H1 (cell line): ENCODE data around the gene SF3B6. TPM values are rescaled to one million over a fixed set of nuclear protein-coding genes. Genes with fewer than 3 reads are reported as not detected.

Experiments used
- CTCF ChIA-PET: fragments of 300-600 bp; sonication (Branson Sonifier 250); formaldehyde crosslinking; loops from one replicate; lab custom pipeline; 2021; ENCODE audit not compliant: partially characterized antibody; lab: Charles Lee
- POLR2A ChIA-PET: fragments of 300-600 bp; sonication (Branson Sonifier 250); formaldehyde crosslinking; loops from one replicate; lab custom pipeline; 2021; ENCODE audit warnings: inconsistent platforms; ENCODE audit not compliant: partially characterized antibody; lab: Charles Lee
- DNase-seq, 2 experiments: peaks; one replicate each; pipeline versions ENCODE4 v3.0.0 to v3.0.0-alpha.2; 2010 to 2022; ENCODE audit warnings: low spot score in 2 of 2, low read depth in 1 of 2, mixed read lengths in 1 of 2
- FAIRE-seq: peaks from 2 replicates; lab custom pipeline; 2011; peaks lifted over from hg19 to GRCh38; lab: Jason Lieb, UNC
- H2AFZ ChIP-seq: 2 replicates; pipeline ENCODE4 v1.8.1; 2012; ENCODE audit warnings: low read length, inconsistent platforms
- H2AK5ac ChIP-seq: 2 replicates; pipeline ENCODE4 v1.6.1; 2013; ENCODE audit warnings: low read depth, low read length
- H2BK120ac ChIP-seq: replicated peaks from 2 replicates; pipeline ENCODE3; 2013; ENCODE audit warnings: low read depth, low read length, inconsistent platforms
- H2BK12ac ChIP-seq: 2 replicates; pipeline ENCODE4 v1.6.1; 2013; ENCODE audit warnings: low read depth, low read length
- H2BK15ac ChIP-seq: 2 replicates; pipeline ENCODE4 v1.6.1; 2013; ENCODE audit warnings: low read length
- H2BK20ac ChIP-seq: 2 replicates; pipeline ENCODE4 v1.6.1; 2013; ENCODE audit warnings: low read length
- H2BK5ac ChIP-seq: 2 replicates; pipeline ENCODE4 v1.6.1; 2013; ENCODE audit warnings: low read depth, low read length
- H3K14ac ChIP-seq: 2 replicates; pipeline ENCODE4 v1.6.1; 2013; ENCODE audit warnings: inconsistent platforms; ENCODE audit not compliant: insufficient read length
- H3K18ac ChIP-seq: 2 replicates; pipeline ENCODE4 v1.6.1; 2013; ENCODE audit warnings: low read length; ENCODE audit errors: extremely low read depth
- H3K23ac ChIP-seq: 2 replicates; pipeline ENCODE4 v1.6.1; 2013; ENCODE audit warnings: inconsistent platforms; ENCODE audit not compliant: insufficient read length
- H3K23me2 ChIP-seq: 2 replicates; pipeline ENCODE4 v1.6.1; 2013; ENCODE audit warnings: low read depth, low read length
- H3K27ac ChIP-seq: 2 replicates; pipeline ENCODE4 v1.6.1; 2011; ENCODE audit warnings: low read depth, low read length, inconsistent platforms
- H3K27me3 ChIP-seq, 4 experiments: replicated peaks in 1 of 4; 1 replicate in 1 of 4; 2 replicates in 3 of 4; pipeline versions ENCODE4 v1.6.1 to v1.8.1; 2011 to 2013; ENCODE audit warnings: low read length in 3 of 4, mild to moderate bottlenecking in 3 of 4, inconsistent platforms in 2 of 4, mixed read lengths in 2 of 4, moderate library complexity in 1 of 4; ENCODE audit not compliant: control insufficient read depth in 3 of 4, insufficient read depth in 3 of 4; ENCODE audit errors: extremely low read depth in 1 of 4
- H3K36me3 ChIP-seq, 4 experiments: 2 replicates each; pipeline versions ENCODE4 v1.6.1 to v1.8.1; 2011 to 2013; ENCODE audit warnings: mild to moderate bottlenecking in 4 of 4, low read length in 3 of 4, moderate library complexity in 2 of 4, control low read depth in 1 of 4, inconsistent platforms in 1 of 4; ENCODE audit not compliant: insufficient read depth in 4 of 4, control insufficient read depth in 2 of 4
- H3K4ac ChIP-seq: replicated peaks from 2 replicates; pipeline ENCODE3; 2013; ENCODE audit warnings: low read length, low read depth, mixed read lengths, inconsistent platforms; ENCODE audit not compliant: insufficient read length
- H3K4me1 ChIP-seq, 4 experiments: replicated peaks in 1 of 4; 1 replicate in 1 of 4; 2 replicates in 3 of 4; pipeline versions ENCODE4 v1.6.1 to v1.8.1; 2011 to 2013; ENCODE audit warnings: low read length in 3 of 4, inconsistent platforms in 2 of 4, mixed read lengths in 1 of 4; ENCODE audit not compliant: insufficient read depth in 4 of 4, control insufficient read depth in 3 of 4
- H3K4me2 ChIP-seq, 2 experiments: 2 replicates each; pipeline versions ENCODE4 v1.6.1 to v1.8.1; 2011 to 2013; ENCODE audit warnings: low read depth in 2 of 2, low read length in 2 of 2, control low read depth in 1 of 2, inconsistent platforms in 1 of 2, mild to moderate bottlenecking in 1 of 2; ENCODE audit not compliant: insufficient read depth in 1 of 2
- H3K4me3 ChIP-seq, 4 experiments: fragments of 200-600, 300-600 bp in 1 of 4; sonication (generic), shearing (Covaris generic), sonication (Bioruptor Twin) in 1 of 4; 2 replicates each; pipeline versions ENCODE4 v1.5.1 to v1.8.1; 2011 to 2016; ENCODE audit warnings: low read length in 4 of 4, low read depth in 3 of 4, control low read depth in 2 of 4, inconsistent platforms in 2 of 4, mild to moderate bottlenecking in 2 of 4, mixed read lengths in 1 of 4, moderate library complexity in 1 of 4; ENCODE audit not compliant: insufficient read depth in 2 of 4; ENCODE audit errors: extremely low read depth in 1 of 4
- H3K56ac ChIP-seq: replicated peaks from 2 replicates; pipeline ENCODE3; 2013; ENCODE audit warnings: low read depth, mild to moderate bottlenecking, mixed read lengths, low read length, inconsistent platforms; ENCODE audit not compliant: insufficient read length
- H3K79me1 ChIP-seq: 2 replicates; pipeline ENCODE4 v1.6.1; 2013; ENCODE audit warnings: low read depth, low read length, control low read depth
- H3K79me2 ChIP-seq, 2 experiments: 2 replicates each; pipeline versions ENCODE4 v1.6.1 to v1.8.1; 2012 to 2013; ENCODE audit warnings: low read length in 2 of 2, mild to moderate bottlenecking in 2 of 2, inconsistent platforms in 1 of 2; ENCODE audit not compliant: insufficient read depth in 2 of 2, control insufficient read depth in 1 of 2
- H3K9ac ChIP-seq, 4 experiments: replicated peaks in 1 of 4; 1 replicate in 1 of 4; 2 replicates in 3 of 4; pipeline versions ENCODE4 v1.6.1 to v1.8.1; 2011 to 2013; ENCODE audit warnings: low read depth in 3 of 4, low read length in 3 of 4, control low read depth in 2 of 4, mild to moderate bottlenecking in 2 of 4, moderate library complexity in 2 of 4, inconsistent platforms in 1 of 4; ENCODE audit errors: extremely low read depth in 1 of 4
- H3K9me3 ChIP-seq, 2 experiments: 2 replicates each; pipeline versions ENCODE4 v1.6.1 to v1.8.1; 2012 to 2013; ENCODE audit warnings: mild to moderate bottlenecking in 2 of 2, moderate library complexity in 2 of 2, control low read depth in 1 of 2, inconsistent platforms in 1 of 2, low read depth in 1 of 2, low read length in 1 of 2, mixed read lengths in 1 of 2; ENCODE audit not compliant: insufficient read depth in 2 of 2
- H4K20me1 ChIP-seq, 2 experiments: replicated peaks in 1 of 2; 2 replicates each; pipeline versions ENCODE3 to v1.8.1; 2011 to 2013; ENCODE audit warnings: inconsistent platforms in 2 of 2, low read length in 2 of 2, mild to moderate bottlenecking in 1 of 2; ENCODE audit not compliant: insufficient read depth in 2 of 2, control insufficient read depth in 1 of 2
- H4K5ac ChIP-seq: 2 replicates; pipeline ENCODE4 v1.6.1; 2013; ENCODE audit warnings: low read length, low read depth, mixed read lengths, inconsistent platforms; ENCODE audit not compliant: insufficient read length
- H4K8ac ChIP-seq: 2 replicates; pipeline ENCODE4 v1.8.0; 2013; ENCODE audit warnings: mild to moderate bottlenecking, moderate library complexity, low read length, inconsistent platforms; ENCODE audit not compliant: insufficient read depth; ENCODE audit errors: extremely low read depth
- H4K91ac ChIP-seq: replicated peaks from 2 replicates; pipeline ENCODE3; 2013; ENCODE audit warnings: low read length, mixed read lengths, inconsistent platforms; ENCODE audit not compliant: insufficient read length
- ASH2L ChIP-seq: fragments of 200-600, 300-600 bp; sonication (generic); IDR thresholded peaks from one replicate; pipeline ENCODE4 v1.7.1; 2017; ENCODE audit warnings: low read length
- BACH1 ChIP-seq: IDR thresholded peaks from 2 replicates; pipeline ENCODE4 v1.6.1; 2012; ENCODE audit warnings: low read length, improper control_type of control experiment
- CBX5 ChIP-seq: fragments of 300-800, 300-1000 bp; sonication (generic); IDR thresholded peaks from 2 replicates; pipeline ENCODE4 v1.7.1; 2016; ENCODE audit warnings: antibody characterized with exemption, low read length, low read depth
- FOSL1 ChIP-seq: IDR thresholded peaks from 2 replicates; pipeline ENCODE4 v1.6.1; 2011; ENCODE audit warnings: mild to moderate bottlenecking, low read depth, low read length, moderate library complexity; ENCODE audit not compliant: insufficient read depth
- PHF8 ChIP-seq: fragments of 200-600 bp; sonication (generic); conservative IDR thresholded peaks from 2 replicates; pipeline ENCODE4 v1.7.1; 2012; ENCODE audit warnings: low read depth, mild to moderate bottlenecking, inconsistent platforms, low read length, moderate library complexity
- RAD21 ChIP-seq, 2 experiments: IDR thresholded peaks in 1 of 2; conservative IDR thresholded peaks in 1 of 2; 2 replicates each; pipeline ENCODE4 v1.6.1; 2011; ENCODE audit warnings: low read depth in 2 of 2, low read length in 2 of 2, improper control_type of control experiment in 1 of 2, inconsistent platforms in 1 of 2, mild to moderate bottlenecking in 1 of 2, moderate library complexity in 1 of 2
- SIX5 ChIP-seq: IDR thresholded peaks from 2 replicates; pipeline ENCODE4 v1.6.1; 2011; ENCODE audit warnings: mild to moderate bottlenecking, low read depth, low read length
- SP1 ChIP-seq: IDR thresholded peaks from 2 replicates; pipeline ENCODE4 v1.6.1; 2011; ENCODE audit warnings: low read depth, low read length
- TAF1 ChIP-seq: IDR thresholded peaks from 2 replicates; pipeline ENCODE4 v1.6.1; 2011; ENCODE audit warnings: mild to moderate bottlenecking, low read depth, low read length
- TCF12 ChIP-seq: IDR thresholded peaks from 2 replicates; pipeline ENCODE4 v1.6.1; 2011; ENCODE audit warnings: low read depth, mild to moderate bottlenecking, low read length
- TEAD4 ChIP-seq: IDR thresholded peaks from 2 replicates; pipeline ENCODE4 v1.6.1; 2012; ENCODE audit warnings: low read depth, low read length, inconsistent platforms, mixed read lengths
- WGBS, 2 experiments: shearing (Covaris generic) in 1 of 2; methylation state at CpG; one replicate each; pipeline versions ENCODE4 v1.1.6 to v1.1.7; 2013 to 2015; ENCODE audit warnings: low lambda C conversion rate in 2 of 2, mixed read lengths in 2 of 2, inconsistent platforms in 1 of 2, low coverage in 1 of 2, missing lambda C conversion rate in 1 of 2; ENCODE audit not compliant: insufficient replicate concordance in 2 of 2, insufficient coverage in 1 of 2, insufficient read length in 1 of 2; ENCODE audit errors: extremely low coverage in 1 of 2, missing lambda C conversion rate in 1 of 2; 5-methylcytosine and 5-hydroxymethylcytosine counted together
- polyA plus RNA-seq, 7 experiments: library from polyadenylated mRNA; depleted of rRNA in 3 of 7; stranded (reverse) in 5 of 7; unstranded in 2 of 7; fragments of >200 nt in 5 of 7; fragments of 200-250 nt in 2 of 7; gene quantifications; 1 replicate in 5 of 7; 2 replicates in 1 of 7; 4 replicates in 1 of 7; pipeline versions ENCODE4 v1.2.1 to v1.2.3, GENCODE V29; 2011 to 2013; ENCODE audit warnings: missing spikeins in 2 of 7, mixed read lengths in 2 of 7
- total RNA-seq: library from RNA; stranded (reverse); fragmentation: NEBNext Ultra II Directional; extraction: Animal tissue kit (Norgen Biotek cat#: 25700); gene quantifications from 2 replicates; pipeline ENCODE4 v1.2.1, GENCODE V29; 2021

The SF3B6 gene
- total and polyA plus RNA-seq, 2 of the 8 experiments (the other 6 are each of a cell fraction or from before 2014, with no cell fraction given) = 126 to 155 TPM

DNA sequence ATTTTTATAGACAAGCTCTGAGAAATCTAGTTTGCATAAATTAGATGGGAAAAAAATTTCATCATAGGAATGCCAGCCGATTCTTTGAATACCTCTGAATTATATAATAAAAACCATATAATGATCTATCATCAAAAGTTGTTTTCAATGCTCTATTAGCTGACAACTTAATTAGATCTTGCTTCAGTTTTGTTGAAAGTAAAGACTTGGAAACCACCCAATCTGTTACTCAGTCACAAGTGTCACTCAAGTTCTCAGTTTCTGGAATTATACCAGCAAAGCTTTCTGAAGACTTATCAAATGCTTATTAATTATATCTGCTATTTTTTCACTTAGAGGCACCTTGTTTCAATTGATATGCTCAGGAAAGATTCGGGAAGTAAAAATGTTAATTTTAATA is 25.9 kb upstream of the SF3B6 start:
- H3K27ac ChIP-seq = no peak overlapping the region
- WGBS, 2 experiments = 66% methylated on average over 2 of the region's 2 CpGs; no CpG with 5 or more reads in 1 of the 2 experiments
- CTCF ChIA-PET = interaction anchor here (0.8 kb wide), 1 partner anchor 17 kb away, joined by 3 read pairs; the partner anchor contains the start of gene TP53I3

More for the DNA sequence above, 25.9 kb upstream of the SF3B6 start:
- Histone ChIP-seq H3K4me3 (no peak overlapping the region), H2BK15ac (no peak overlapping the region), H2AK5ac (no peak overlapping the region), H3K56ac (no peak overlapping the region), H3K4ac (no peak overlapping the region), H2BK12ac (no peak overlapping the region), H2BK120ac (no peak overlapping the region), H2AFZ (no peak overlapping the region), H3K9me3 (no peaks in the 10 kb centered on the region), H3K79me2 (no peaks in the 10 kb centered on the region), H2BK5ac (no peak overlapping the region), H3K36me3 (no peaks in the 10 kb centered on the region), H3K4me2 (no peak overlapping the region), H3K79me1 (no peaks in the 10 kb centered on the region), H4K8ac (no peak overlapping the region), H3K23ac (no peak overlapping the region), H4K91ac (no peak overlapping the region), H4K5ac (no peak overlapping the region), H3K27me3 (no peaks in the 10 kb centered on the region), H2BK20ac (no peak overlapping the region), H4K20me1 (no peaks in the 10 kb centered on the region), H3K18ac (no peak overlapping the region), H3K4me1 (no peaks in the 10 kb centered on the region), H3K9ac (no peak overlapping the region), H3K14ac (no peak overlapping the region), H3K23me2 (no peaks in the 10 kb centered on the region)
- DNase-seq (no peak), FAIRE-seq (no peak)
- POLR2A ChIA-PET = interaction anchor here (1.6 kb wide), 1 partner anchor 18 kb away, joined by 8 read pairs; no protein-coding TSS in a partner anchor
- no peak for TF ChIP-seq RAD21 (IDR thresholded peaks at IDR 0.05 in 1 of 2, conservative IDR thresholded peaks at IDR 0.05 in 1 of 2; ENCODE audit: low read depth in 2 of 2, low read length in 2 of 2)
- TF ChIP-seq FOSL1 = no peak
- TF ChIP-seq CBX5 = no peak
- TF ChIP-seq SIX5 = no peak
- TF ChIP-seq TCF12 = no peak
- TF ChIP-seq BACH1 = no peak
- no peak for TF ChIP-seq TEAD4
- no peak for TF ChIP-seq PHF8
- no peak for TF ChIP-seq ASH2L
- TF ChIP-seq TAF1 = no peak
- no peak for TF ChIP-seq SP1
